HG03103 (cell line): ENCODE results near the gene DNAI7.
A peak's percentile ranks its signal among the peaks of the same experiment; 100 is the strongest.

ENCODE experiments used
- ATAC-seq: cut with Tn5 transposase; IDR thresholded peaks from one replicate; pipeline ENCODE4 v1.9.1; 2021; ENCODE audit warnings: low read depth; ENCODE audit not compliant: unreplicated experiment

DNAI7 gene

DNA sequence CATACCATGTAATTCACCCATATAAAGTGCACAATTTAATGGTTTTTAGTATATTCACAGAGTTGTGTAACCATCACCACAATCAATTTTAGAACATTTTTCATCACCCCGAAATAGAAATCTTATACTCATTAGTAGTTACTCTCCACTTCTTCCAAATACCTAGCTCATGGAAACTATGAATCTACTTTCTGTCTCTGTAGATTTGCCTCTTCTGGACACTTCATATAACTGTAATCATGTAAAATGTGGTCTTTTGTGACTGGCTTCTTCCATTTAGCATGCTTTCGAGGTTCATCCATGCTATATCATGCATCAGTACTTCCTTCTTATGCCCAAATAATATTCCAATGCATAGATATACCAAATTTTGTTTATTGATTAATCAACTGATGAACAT, 10.8 kb downstream of the DNAI7 start:
- no peak for ATAC-seq

DNA sequence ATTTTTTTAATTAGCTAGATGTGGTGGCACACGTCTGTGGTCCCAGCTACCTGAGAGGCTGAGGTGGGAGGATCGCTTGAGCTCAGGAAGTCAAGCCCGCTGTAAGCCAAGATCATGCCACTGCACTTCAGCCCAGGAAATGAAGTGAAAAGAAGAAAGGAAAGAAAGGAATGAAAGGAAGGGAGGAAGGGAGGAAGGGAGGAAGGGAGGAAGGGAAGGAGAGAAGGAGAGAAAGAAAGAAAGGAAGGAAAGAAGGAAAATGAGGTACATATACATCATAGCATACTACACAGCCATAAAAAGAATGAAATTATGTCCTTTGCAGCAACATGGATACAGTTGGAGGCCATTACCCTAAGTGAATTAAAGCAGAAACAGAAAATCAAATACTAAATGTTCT, 12.2 kb downstream of the DNAI7 start:
- ATAC-seq: no peak

DNA sequence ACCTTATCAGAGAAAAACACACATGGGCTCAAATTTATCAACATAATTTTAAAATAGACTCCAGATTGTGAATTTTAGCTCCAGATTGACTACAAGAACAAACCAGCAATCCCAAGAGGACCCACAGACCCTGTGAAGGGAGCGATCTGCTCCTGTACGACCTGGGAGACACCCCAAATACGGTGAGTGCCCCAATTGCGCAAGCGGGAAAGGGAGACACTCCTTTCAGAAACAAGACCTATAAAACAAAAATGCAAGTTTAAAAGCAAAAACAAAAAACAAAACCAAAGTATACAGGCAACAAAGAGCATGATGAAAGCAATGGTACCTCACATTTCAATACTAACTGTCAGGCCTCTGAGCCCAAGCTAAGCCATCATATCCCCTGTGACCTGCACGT, 32.1 kb downstream of the DNAI7 start:
- ATAC-seq: no peak

DNA sequence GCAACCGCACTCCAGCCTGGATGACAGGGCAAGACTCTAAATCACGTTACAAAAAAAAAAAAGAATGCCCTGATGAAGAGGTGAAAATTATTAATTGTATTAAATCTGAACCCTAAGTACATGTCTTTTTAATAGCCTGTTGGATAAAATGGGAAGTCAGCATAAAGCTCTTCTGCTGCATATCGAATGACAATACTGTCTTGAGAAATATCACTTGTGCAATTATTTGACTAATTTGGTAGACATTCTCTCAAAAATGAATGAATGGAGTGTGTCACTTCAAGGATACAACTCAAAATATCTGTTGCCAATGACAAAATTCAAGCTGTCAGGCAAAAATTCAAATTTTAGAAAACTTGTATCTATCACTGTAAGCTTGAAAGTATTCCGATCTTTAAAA, 38.9 kb downstream of the DNAI7 start:
- no peak for ATAC-seq

DNA sequence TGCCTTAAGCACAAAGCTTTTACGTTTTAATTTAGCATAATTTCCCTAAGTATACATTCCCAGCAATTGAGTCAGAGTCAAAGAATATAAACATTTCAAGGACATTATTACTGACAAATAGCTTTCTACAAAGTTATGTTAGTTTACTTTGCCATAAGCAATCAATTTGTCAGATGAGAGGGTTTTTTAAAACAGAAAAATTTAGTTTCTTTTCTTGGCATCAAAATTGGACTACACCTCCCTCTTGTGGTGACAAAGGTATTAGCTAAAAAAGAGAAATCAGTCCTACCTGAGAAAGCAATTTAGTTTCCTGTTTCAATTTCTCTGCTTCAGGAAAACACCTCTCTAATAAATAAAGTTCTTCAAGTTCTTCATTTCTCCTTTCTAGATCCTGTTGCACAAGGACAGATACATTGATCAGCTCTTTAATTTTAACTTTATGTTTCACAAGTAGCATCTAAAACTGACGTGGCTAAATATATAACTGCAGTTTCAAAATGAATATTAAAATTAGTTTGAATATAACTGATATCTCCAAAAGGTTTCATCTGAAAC, 39.9 kb downstream of the DNAI7 start:
- peak; percentile 45 for ATAC-seq

DNA sequence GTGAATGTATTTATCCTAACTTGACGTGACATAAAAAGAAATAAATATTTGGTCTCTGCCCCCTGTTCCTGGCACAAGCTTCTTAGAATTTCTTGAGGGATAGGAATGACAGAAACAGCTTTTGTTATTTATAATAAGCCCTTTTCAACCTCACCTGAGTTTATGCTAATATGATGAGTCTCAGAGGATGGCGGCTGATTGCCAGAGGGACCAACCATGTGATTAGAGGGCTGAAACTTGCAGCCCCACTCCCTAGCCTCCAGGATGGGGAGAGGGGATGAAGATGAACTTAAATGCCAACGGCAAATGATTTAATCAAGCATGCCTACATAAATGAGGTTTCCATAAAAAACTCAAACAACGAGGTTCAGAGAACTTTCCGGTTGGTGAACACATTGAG, 42.9 kb downstream of the DNAI7 start:
- ATAC-seq: no peak

DNA sequence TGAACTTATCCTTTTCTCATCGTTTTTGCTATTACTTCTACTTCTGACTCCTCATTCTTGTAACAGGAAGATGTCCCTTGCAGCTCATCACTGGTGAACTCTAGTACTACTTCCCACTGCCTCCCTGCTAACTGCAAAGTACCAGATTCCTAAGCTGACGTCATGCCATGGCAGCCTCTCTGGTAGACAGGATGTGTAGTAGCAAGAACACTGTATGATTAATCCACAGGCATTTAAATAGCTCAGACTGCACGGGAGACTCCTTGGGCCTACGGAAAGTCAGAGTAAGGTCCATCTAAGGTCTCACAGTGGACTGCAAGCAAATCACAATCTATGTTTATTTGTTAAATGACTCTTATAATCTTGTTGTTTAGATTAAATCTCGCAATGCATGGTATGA, 43.5 kb downstream of the DNAI7 start:
- ATAC-seq: no peak

DNA sequence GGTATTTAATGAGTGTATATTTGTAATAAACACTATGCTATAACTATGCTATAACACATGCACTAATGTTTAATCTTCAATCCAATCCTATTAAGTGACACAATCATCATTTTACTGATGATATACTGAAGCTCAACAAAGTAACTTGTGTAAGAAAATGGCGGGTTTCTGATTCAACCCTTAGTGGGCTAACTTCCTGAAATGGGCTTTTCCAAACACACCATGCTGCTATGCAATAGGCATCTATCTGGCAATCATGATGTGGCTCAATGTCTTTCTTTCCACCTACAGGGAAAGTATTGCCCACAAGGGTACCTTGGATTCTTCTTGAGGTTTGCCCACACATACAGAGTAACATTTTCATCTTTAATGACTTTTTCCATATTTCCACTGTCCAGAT, 48.3 kb downstream of the DNAI7 start:
- ATAC-seq: no peak

DNA sequence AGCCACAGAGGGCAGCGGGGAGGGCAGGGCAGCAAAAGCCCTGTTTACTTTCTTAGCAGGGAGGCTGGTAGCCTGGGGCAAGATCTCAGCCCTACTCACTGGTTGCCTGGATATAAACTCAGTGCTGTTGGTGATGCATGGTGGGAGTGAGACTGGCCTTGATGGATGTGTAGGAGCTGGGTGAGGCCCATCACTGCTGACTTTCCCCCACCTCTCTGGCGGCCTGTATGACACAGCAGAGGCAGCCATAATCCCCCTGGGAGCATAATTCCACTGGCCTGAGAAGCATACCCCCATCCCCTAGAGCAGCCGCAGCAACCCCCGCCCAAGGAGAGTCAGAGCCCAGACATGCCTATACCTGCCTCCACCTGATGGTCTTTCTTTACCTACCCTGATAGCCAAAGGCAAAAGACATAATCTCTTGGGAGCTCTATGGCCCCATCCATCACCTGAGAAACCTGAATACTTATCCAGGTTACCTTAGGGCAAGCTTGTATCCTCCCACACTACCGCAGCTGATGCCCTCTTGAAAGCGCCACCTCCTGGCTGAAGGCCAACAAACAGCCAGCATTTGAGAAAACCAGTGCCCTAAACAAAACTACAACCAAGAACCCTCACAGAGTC, 59.3 kb downstream of the DNAI7 start:
- ATAC-seq: no peak

DNA sequence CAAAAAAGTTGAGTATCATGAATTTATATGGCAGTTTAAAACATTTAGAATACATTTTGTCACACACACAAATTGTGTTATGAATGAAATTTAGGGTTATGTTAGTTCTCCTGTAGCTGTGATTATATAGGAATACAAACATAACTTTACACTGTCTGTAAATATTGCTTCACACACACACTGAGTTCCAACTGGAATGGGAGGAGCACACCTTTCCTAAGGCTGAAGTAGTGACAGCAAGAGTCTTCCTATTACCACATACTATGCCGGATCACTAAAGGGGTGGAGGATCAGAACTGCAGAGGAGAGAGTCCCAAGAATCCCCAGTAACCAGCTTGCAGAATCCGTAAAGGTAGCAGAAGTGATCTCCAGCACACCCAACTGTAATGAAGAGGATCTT, 63.7 kb downstream of the DNAI7 start:
- no peak for ATAC-seq

DNA sequence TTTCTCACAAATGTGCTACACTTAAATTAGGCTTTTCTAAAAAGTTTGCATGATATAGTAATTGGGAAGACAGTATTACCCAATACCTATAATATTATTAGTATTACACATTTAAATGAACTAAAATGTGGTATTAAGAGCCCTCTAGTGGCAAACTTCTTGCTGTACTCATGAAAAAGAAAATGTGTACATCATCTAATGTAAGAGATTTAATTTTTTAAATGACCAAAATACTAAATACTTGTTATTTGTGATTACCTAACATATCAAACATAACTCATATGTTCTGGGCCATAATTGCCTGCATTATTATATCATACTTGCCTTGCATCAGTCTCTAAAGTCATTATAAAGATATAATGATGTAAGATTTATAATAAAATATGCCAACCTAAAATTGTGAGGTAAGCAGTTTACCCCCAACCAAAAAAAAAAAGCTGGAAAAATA, 64.2 kb downstream of the DNAI7 start:
- no peak for ATAC-seq

DNA sequence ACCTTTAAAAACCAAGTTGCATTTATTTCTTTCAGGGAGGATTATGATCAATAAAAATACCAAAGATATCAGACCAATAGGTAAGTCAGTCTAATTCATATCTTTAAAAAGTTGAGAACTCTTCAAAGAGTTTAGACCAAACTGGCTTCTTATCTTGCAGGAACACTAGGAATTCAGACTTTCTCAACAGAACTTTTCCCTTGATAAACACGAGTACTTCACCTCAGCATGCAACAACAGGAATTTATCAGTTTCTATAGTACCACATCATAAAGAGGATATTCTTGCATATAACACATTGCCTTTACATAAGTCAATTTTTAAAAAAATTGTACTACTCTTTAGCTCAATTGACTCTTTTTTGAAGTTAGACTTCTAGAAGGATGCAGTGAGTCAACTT, 68.2 kb downstream of the DNAI7 start:
- ATAC-seq: no peak

DNA sequence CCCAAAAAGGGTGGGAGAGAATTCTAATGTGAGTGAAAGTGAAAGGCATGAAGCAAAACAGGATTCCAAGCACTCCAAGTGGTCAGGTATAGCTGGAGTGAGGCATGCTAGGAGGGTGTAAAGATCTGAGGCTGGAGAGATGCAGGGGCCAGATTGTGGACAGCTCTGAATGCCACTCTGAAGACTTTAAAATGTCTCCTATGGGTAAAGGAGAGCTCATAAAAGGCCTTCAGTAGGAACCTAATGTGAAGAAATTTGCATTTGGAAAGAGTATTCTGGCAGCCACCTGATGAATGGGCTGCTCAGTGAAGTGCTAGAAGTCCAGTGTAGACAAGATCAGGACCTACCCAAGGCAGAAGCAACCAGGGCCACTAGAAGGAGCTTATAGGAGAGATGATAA, 68.9 kb downstream of the DNAI7 start:
- ATAC-seq: no peak

DNA sequence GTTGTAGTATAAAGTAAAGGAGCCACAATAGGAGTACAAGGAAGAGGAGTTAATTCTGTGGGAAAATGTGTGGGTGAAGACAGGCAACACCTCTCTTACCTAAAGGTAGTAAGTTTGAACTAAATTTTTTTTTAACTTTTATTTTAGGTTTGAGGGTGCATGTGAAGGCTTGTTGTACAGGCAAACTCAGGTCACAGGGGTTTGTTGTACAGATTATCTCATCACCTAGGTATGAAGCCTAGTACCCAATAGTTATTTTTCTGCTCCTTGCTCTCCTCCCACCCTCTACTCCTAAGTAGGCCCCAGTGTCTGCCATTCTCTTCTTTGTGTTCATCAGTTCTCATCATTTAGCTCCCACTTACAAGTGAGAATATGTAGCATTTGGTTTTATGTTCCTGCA, 70.5 kb downstream of the DNAI7 start:
- ATAC-seq: no peak

DNA sequence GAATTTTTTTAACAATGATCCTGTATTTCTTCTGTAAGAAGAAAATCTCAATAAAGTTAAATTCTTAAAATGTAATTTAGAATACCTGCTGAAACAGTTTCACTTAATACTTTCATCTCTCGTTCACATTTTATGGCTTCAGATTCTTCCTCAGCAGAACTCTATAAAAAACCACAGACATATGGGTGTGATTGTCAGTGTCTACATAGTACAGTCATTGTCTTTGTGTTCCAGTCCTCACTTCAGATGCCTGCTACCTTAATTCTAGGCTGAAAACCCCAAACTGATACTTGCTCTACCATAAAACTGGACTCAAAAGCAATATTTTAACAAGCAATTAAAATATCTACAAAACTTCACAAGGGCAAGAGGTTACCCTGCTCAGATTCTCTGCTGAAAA, 71.8 kb downstream of the DNAI7 start:
- ATAC-seq: no peak

DNA sequence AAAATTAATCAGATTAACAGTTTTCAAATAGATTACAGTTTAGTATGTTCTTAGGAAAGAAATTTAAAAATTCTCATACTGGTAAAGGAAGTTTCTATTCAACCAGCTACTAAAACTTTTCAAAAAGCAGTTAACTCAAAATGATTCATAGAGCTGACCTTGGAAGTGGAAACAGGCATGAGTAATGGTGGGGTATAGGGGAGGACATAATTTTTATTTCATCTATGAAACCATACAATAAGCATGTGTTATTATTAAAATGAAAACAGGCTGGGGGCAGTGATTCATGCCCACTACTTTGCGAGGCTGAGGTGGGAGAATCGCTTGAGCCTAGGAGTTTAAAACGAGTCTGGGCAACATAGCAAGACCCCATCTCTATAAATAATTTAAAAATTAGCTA, 73.0 kb downstream of the DNAI7 start:
- no peak for ATAC-seq

DNA sequence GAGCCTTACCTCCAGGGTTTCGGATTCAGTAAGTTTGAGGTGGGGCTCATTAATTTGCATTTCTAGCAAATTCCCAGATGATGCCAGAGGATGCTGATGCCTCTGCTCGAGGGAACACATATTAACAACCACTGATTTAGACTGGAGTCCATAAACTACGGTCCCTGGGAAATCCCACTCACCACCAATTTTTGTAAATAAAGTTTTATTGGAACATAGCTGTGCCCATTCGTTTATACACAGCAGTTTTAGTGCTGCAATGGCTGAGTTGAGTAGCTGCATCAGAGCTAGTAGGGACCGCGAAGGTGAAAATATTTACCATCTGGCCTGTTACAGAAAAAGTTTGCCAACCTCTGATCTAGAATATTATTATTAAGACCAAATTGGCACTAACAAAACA, 73.8 kb downstream of the DNAI7 start:
- no peak for ATAC-seq

DNA sequence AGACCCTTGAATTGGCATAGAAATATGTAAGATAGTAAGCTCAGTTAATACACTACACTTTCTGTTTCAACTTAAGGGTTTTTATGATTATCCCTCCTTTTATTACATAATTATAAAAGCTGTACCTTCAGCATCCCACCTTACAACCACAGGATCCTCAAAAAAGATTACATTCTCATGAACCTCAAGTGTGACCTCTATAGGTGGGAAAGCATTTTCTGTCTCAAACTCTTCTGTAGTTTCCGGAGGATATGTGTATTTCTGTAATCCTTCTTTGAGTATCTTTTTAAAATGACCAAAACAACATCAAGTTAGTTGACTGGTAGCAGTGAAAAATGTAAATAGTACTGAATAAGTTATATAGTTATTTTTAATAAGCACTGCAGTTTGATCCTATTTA, 75.9 kb downstream of the DNAI7 start:
- ATAC-seq: no peak

DNA sequence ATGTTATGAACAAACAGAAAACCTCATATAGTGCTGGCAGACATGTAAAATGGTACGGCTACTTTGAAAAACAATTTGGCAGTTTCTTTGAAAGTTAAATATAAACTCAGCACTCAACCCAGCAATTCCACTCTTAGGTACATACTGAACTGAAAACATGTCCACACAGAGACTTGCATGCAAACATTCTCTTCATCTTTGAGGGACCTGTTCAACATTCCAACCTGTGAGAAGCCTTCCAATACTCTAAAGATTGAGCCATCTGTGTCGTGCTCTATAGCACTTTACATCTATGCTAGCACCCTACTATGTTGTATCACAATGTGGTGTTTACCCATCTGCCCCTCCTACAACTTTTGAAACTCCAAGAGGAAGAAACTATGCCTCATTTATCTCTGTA, 79.3 kb downstream of the DNAI7 start:
- no peak for ATAC-seq

DNA sequence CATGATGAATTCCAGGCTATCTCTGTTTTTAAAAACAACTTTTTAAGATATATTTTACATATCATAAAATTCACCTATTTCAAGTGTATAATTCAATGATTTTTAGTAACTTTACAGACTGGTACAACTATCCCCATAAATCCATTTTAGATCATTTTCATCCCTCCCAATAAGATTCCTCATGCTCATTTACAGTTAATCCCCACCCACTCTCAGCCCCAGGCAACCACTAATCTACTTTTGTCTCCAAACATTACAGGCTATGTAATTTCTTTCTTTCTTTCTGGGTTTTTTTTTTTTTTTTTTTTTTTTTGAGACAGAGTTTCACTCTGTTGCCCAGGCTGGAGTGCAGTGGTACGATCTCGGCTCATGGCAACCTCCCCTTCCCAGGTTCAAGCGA, 81.3 kb downstream of the DNAI7 start:
- ATAC-seq: no peak

DNA sequence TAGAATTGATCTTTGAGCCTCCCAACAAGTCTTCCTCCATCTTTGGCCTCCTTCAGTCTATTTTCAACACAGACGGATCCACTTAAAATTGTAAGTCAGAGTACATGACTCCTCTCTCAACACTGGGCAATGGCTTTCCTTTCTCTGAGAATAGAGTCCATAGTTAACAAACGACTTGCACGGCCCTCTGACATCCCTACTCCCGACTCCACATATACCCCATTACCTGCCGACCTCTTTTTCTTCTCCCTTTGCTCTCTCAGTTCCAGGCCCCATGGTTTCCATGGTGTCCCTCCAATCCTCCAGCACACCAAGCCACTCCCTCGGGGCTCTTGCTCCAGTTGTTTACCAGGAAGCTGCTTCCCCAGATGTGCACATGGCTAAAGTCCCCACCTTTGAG, 84.7 kb downstream of the DNAI7 start:
- ATAC-seq: no peak

DNA sequence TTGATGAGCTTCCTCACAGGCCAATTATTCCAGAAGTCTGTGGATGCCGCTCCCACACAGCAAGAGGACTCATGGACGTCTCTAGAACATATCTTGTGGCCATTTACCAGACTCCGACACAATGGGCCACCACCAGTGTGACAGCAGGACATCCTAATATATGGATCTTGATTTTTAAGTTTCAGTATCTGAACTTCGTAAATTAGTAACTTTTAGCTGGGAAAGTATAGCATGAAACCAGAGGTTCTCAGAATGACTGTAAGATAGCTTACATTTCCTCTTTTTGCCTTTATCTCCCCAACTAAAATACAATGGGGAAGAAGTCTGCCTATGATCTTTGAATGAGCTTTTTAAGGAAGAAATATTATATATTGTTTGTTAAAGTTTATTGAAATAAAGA, 87.0 kb downstream of the DNAI7 start:
- ATAC-seq: peak; percentile 92

DNA sequence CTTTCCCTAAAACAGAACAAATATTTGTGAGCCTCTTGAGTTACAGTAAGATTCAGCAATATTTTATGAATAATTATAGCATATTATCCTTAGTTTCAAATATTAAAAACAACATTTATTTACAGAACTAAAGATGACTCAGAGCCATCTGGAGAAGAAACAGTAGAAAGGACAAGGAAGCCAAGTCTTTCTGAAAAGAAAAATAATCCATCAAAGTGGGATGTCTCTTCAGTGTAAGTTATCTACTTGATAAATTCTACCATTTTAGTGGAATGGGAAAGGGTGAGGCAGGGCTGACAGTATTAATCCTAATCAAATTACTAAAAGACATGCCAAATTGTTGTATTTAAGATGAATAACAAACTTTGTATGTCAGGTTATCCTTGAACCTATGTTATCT, 88.1 kb downstream of the DNAI7 start:
- no peak for ATAC-seq
